Keratinocyte (primary cell): ENCODE measurements around the gene DLL1. TPM values are rescaled to one million over a fixed set of nuclear protein-coding genes. Genes with fewer than 3 reads are reported as not detected.

Experiments used
- DNase-seq: peaks from one replicate; pipeline ENCODE4 v3.0.0-alpha.2; 2011; ENCODE audit warnings: low read depth, missing footprints, low spot score
- FAIRE-seq: peaks from 2 replicates; lab custom pipeline; 2011; peaks lifted over from hg19 to GRCh38; lab: Jason Lieb, UNC
- H2AFZ ChIP-seq: 2 replicates; pipeline ENCODE4 v1.6.0; 2012; ENCODE audit warnings: low read length, control low read depth, inconsistent platforms; ENCODE audit not compliant: control insufficient read depth
- H3K27ac ChIP-seq: 2 replicates; pipeline ENCODE4 v1.5.1; 2011; ENCODE audit warnings: low read length; ENCODE audit not compliant: control insufficient read depth, insufficient read depth
- H3K27me3 ChIP-seq: 3 replicates; pipeline ENCODE4 v1.6.0; 2011; ENCODE audit warnings: low read length; ENCODE audit not compliant: control insufficient read depth, insufficient read depth; ENCODE audit errors: extremely low read depth
- H3K36me3 ChIP-seq, 2 experiments: 2 replicates in 1 of 2; 3 replicates in 1 of 2; pipeline ENCODE4 v1.5.1; 2011; ENCODE audit warnings: low read length in 2 of 2, mild to moderate bottlenecking in 1 of 2; ENCODE audit not compliant: control insufficient read depth in 2 of 2, insufficient read depth in 2 of 2; ENCODE audit errors: extremely low read depth in 1 of 2
- H3K4me1 ChIP-seq: 3 replicates; pipeline ENCODE4 v1.5.1; 2011; ENCODE audit warnings: low read length; ENCODE audit not compliant: control insufficient read depth, insufficient read depth; ENCODE audit errors: extremely low read depth
- H3K4me2 ChIP-seq: 3 replicates; pipeline ENCODE4 v1.6.0; 2011; ENCODE audit warnings: low read depth, low read length; ENCODE audit not compliant: control insufficient read depth, insufficient read depth; ENCODE audit errors: extremely low read depth
- H3K4me3 ChIP-seq, 3 experiments: fragments of 200-600 bp in 1 of 3; sonication (generic) in 1 of 3; 2 replicates in 2 of 3; 3 replicates in 1 of 3; pipeline ENCODE4 v1.5.1; 2011 to 2016; ENCODE audit warnings: low read length in 3 of 3, mild to moderate bottlenecking in 3 of 3, control low read depth in 2 of 3, inconsistent platforms in 1 of 3, low read depth in 1 of 3, mixed read lengths in 1 of 3, mixed run types in 1 of 3, moderate library complexity in 1 of 3; ENCODE audit not compliant: control insufficient read depth in 2 of 3, insufficient read depth in 2 of 3; ENCODE audit errors: extremely low read depth in 1 of 3
- H3K79me2 ChIP-seq: 2 replicates; pipeline ENCODE4 v1.6.0; 2012; ENCODE audit warnings: low read length; ENCODE audit not compliant: control insufficient read depth, insufficient read depth
- H3K9ac ChIP-seq: 3 replicates; pipeline ENCODE4 v1.6.0; 2011; ENCODE audit warnings: low read length; ENCODE audit not compliant: control insufficient read depth, insufficient read depth; ENCODE audit errors: extremely low read depth
- H3K9me1 ChIP-seq: 3 replicates; pipeline ENCODE4 v1.6.0; 2011; ENCODE audit warnings: low read length; ENCODE audit not compliant: control insufficient read depth, insufficient read depth; ENCODE audit errors: extremely low read depth
- H3K9me3 ChIP-seq: 2 replicates; pipeline ENCODE4 v1.5.1; 2012; ENCODE audit warnings: low read depth, low read length; ENCODE audit not compliant: control insufficient read depth
- H4K20me1 ChIP-seq: 3 replicates; pipeline ENCODE4 v1.6.0; 2011; ENCODE audit warnings: low read length; ENCODE audit not compliant: control insufficient read depth, insufficient read depth; ENCODE audit errors: extremely low read depth
- CTCF ChIP-seq, 3 experiments: IDR thresholded peaks in 1 of 3; conservative IDR thresholded peaks in 1 of 3; optimal IDR thresholded peaks in 1 of 3; 2 replicates in 2 of 3; 3 replicates in 1 of 3; pipeline versions ENCODE3 to v1.5.1; 2011; ENCODE audit warnings: low read length in 3 of 3, mild to moderate bottlenecking in 3 of 3, moderate library complexity in 2 of 3, control low read depth in 1 of 3, inconsistent platforms in 1 of 3; ENCODE audit not compliant: insufficient read depth in 2 of 3; ENCODE audit errors: extremely low read depth in 1 of 3
- EZH2 ChIP-seq: IDR thresholded peaks from one replicate; pipeline ENCODE4 v1.6.1; 2012; ENCODE audit warnings: inconsistent platforms, mild to moderate bottlenecking, low read length, moderate library complexity
- dilution Hi-C: fragments of 300-500 bp; cut with MboI; formaldehyde crosslinking; loops from one replicate; pipeline ENCODE4 v1.7.0; 2020; ENCODE audit warnings: low sequenced_read_pairs; ENCODE audit not compliant: extremely low pct_ligation_motif_present
- polyA plus RNA-seq, 5 experiments: library from polyadenylated mRNA; depleted of rRNA in 3 of 5; stranded (reverse) in 3 of 5; stranded (forward) in 1 of 5; unstranded in 1 of 5; fragments of >200 nt; gene quantifications; 1 replicate in 1 of 5; 2 replicates in 3 of 5; 3 replicates in 1 of 5; pipeline versions ENCODE4 v1.2.1 to v1.2.3, GENCODE V29; 2011 to 2012; ENCODE audit warnings: missing spikeins in 2 of 5, low read depth in 1 of 5, low replicate concordance in 1 of 5

Gene DLL1
- polyA plus RNA-seq, 1 donor (not counting 4 experiments of a cell fraction or from before 2014, with no cell fraction given): 8.2 TPM

GRCh38 chr6:170284866-170285469, 5.9 kb downstream of the DLL1 start:
- no peak for DNase-seq
- no peaks in the 10 kb centered on the region for H3K9me1 ChIP-seq
- no peak overlapping the region for H3K4me2 ChIP-seq
- H3K27ac ChIP-seq: no peak overlapping the region
- no peaks in the 10 kb centered on the region for H3K9me3 ChIP-seq
- H4K20me1 ChIP-seq: peaks cover 8% of the 10 kb centered on the region
- no peak overlapping the region for H3K9ac ChIP-seq
- H3K27me3 ChIP-seq: no peaks in the 10 kb centered on the region
- no peak for FAIRE-seq
- H3K36me3 ChIP-seq: peaks cover 33 to 34% of the 10 kb centered on the region in 2 experiments
- H2AFZ ChIP-seq: no peak overlapping the region
- H3K4me3 ChIP-seq: no peak overlapping the region
- TF ChIP-seq CTCF (optimal IDR thresholded peaks at IDR 0.05 in 1 of 3, IDR thresholded peaks at IDR 0.05 in 1 of 3, conservative IDR thresholded peaks at IDR 0.05 in 1 of 3; ENCODE audit: extremely low read depth in 1 of 3, insufficient read depth in 2 of 3, low read length in 3 of 3) (no peak), EZH2 (no peak)
- peaks cover 35% of the 10 kb centered on the region for H3K79me2 ChIP-seq
- H3K4me1 ChIP-seq: peaks cover 26% of the 10 kb centered on the region
- dilution Hi-C loops: no loop called here

GRCh38 chr6:170284126-170284773, 6.6 kb downstream of the DLL1 start:
- no peaks in the 10 kb centered on the region for H3K27me3 ChIP-seq
- peaks cover 26% of the 10 kb centered on the region for H3K4me1 ChIP-seq
- no peak overlapping the region for H3K4me2 ChIP-seq
- H2AFZ ChIP-seq: no peak overlapping the region
- TF ChIP-seq EZH2: no peak
- no peak for TF ChIP-seq CTCF (optimal IDR thresholded peaks at IDR 0.05 in 1 of 3, IDR thresholded peaks at IDR 0.05 in 1 of 3, conservative IDR thresholded peaks at IDR 0.05 in 1 of 3; ENCODE audit: extremely low read depth in 1 of 3, insufficient read depth in 2 of 3, low read length in 3 of 3)
- no peaks in the 10 kb centered on the region for H3K9me3 ChIP-seq
- DNase-seq (no peak), FAIRE-seq (no peak)
- peaks cover 33 to 34% of the 10 kb centered on the region in 2 experiments for H3K36me3 ChIP-seq
- H4K20me1 ChIP-seq: peaks cover 8% of the 10 kb centered on the region
- H3K4me3 ChIP-seq: no peak overlapping the region
- dilution Hi-C loops: no loop called here
- peaks cover 29% of the 10 kb centered on the region for H3K79me2 ChIP-seq
- H3K9ac ChIP-seq: no peak overlapping the region
- no peak overlapping the region for H3K27ac ChIP-seq
- no peaks in the 10 kb centered on the region for H3K9me1 ChIP-seq
